Gastroesophageal sphincter (tissue), 4 donors: ENCODE results near the gene RAMP2. TPM values are rescaled to one million over a fixed set of nuclear protein-coding genes. Genes with fewer than 3 reads are reported as not detected.

ENCODE experiments used
- ATAC-seq: fragments of 150-250 bp; one replicate; pipeline ENCODE4 v1.9.1; 2016; ENCODE audit warnings: mild to moderate bottlenecking, moderate library complexity
- H3K27ac ChIP-seq, 4 donors: fragments of 200-600 bp; sonication (generic) in 3 of 4; 1 replicate in 3 of 4; 2 replicates in 1 of 4; pipeline ENCODE4 v1.5.1; 2016 to 2019
- H3K27me3 ChIP-seq: fragments of 200-600 bp; sonication (generic); one replicate; pipeline ENCODE4 v1.5.1; 2019
- H3K36me3 ChIP-seq, 2 donors: fragments of 200-600 bp; sonication (generic); one replicate each; pipeline ENCODE4 v1.5.1; 2019; ENCODE audit warnings: control low read depth in 1 of 2
- H3K4me1 ChIP-seq, 3 donors: fragments of 200-600 bp; sonication (generic); 1 replicate in 2 of 3; 2 replicates in 1 of 3; pipeline ENCODE4 v1.5.1; 2016 to 2019; ENCODE audit warnings: control low read depth in 2 of 3
- H3K4me3 ChIP-seq, 2 donors: fragments of 200-600 bp; sonication (generic); one replicate each; pipeline ENCODE4 v1.5.1; 2019; ENCODE audit warnings: mild to moderate bottlenecking in 1 of 2, moderate library complexity in 1 of 2
- H3K9me3 ChIP-seq, 3 donors: fragments of 200-600 bp; sonication (generic); one replicate each; pipeline ENCODE4 v1.5.1; 2017 to 2019; ENCODE audit warnings: control low read depth in 2 of 3
- EP300 ChIP-seq: sonication (generic); formaldehyde crosslinking; IDR thresholded peaks from one replicate; pipeline ENCODE4 v1.6.1; 2017; ENCODE audit warnings: antibody characterized with exemption, mild to moderate bottlenecking
- POLR2A ChIP-seq, 2 donors: fragments of 450-650 bp; IDR thresholded peaks; one replicate each; pipeline ENCODE4 v1.6.1; 2017; ENCODE audit warnings: antibody characterized with exemption in 2 of 2, mild to moderate bottlenecking in 2 of 2, moderate library complexity in 1 of 2
- POLR2AphosphoS5 ChIP-seq: sonication (generic); formaldehyde crosslinking; IDR thresholded peaks from one replicate; pipeline ENCODE4 v1.6.1; 2017; ENCODE audit warnings: antibody characterized with exemption
- WGBS, 2 donors: methylation state at CpG; one replicate each; pipeline ENCODE4 v1.1.5; 2018; ENCODE audit warnings: low coverage in 1 of 2; 5-methylcytosine and 5-hydroxymethylcytosine counted together
- total RNA-seq, 4 donors: library from RNA; depleted of rRNA; stranded (reverse); fragments of >200 nt; gene quantifications; one replicate each; pipeline ENCODE4 v1.1.0, GENCODE V29; 2016
- TF ChIP-seq, protein P1 (sequence below), 4 experiments: fragments of 200-600 bp in 2 of 4; fragments of 450-650 bp in 2 of 4; sonication (generic) in 1 of 4; IDR thresholded peaks; one replicate each; pipeline ENCODE4 v1.5.1; 2017 to 2019; ENCODE audit warnings: antibody characterized with exemption in 4 of 4, mild to moderate bottlenecking in 2 of 4, moderate library complexity in 2 of 4

RAMP2 gene
- total RNA-seq, 4 donors from 2014 or later = 4.0 to 27.4 (median 21.5) TPM

- ATAC-seq = no peak
- peak overlapping the region in 2 of 4 donors; percentile 77 to 84 for H3K27ac ChIP-seq
- no peaks in the 10 kb centered on the region for H3K9me3 ChIP-seq
- peaks cover 0 to 30% of the 10 kb centered on the region in 2 donors for H3K36me3 ChIP-seq
- H3K27me3 ChIP-seq = no peaks in the 10 kb centered on the region
- peak overlapping the region; percentile 64 to 80 for H3K4me3 ChIP-seq
- 58 to 87% methylated on average over 5 of the region's 10 CpGs for WGBS, 2 donors
- H3K4me1 ChIP-seq = peaks cover 5 to 29% (median 11%) of the 10 kb centered on the region in 3 donors
- TF ChIP-seq, protein P1, sequence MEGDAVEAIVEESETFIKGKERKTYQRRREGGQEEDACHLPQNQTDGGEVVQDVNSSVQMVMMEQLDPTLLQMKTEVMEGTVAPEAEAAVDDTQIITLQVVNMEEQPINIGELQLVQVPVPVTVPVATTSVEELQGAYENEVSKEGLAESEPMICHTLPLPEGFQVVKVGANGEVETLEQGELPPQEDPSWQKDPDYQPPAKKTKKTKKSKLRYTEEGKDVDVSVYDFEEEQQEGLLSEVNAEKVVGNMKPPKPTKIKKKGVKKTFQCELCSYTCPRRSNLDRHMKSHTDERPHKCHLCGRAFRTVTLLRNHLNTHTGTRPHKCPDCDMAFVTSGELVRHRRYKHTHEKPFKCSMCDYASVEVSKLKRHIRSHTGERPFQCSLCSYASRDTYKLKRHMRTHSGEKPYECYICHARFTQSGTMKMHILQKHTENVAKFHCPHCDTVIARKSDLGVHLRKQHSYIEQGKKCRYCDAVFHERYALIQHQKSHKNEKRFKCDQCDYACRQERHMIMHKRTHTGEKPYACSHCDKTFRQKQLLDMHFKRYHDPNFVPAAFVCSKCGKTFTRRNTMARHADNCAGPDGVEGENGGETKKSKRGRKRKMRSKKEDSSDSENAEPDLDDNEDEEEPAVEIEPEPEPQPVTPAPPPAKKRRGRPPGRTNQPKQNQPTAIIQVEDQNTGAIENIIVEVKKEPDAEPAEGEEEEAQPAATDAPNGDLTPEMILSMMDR (IDR thresholded peaks at IDR 0.05) = no peak
- TF ChIP-seq POLR2A (IDR thresholded peaks at IDR 0.05) = no peak
- no peak for TF ChIP-seq EP300
- TF ChIP-seq POLR2AphosphoS5 = no peak
Observed at GRCh38 chr17:42797067-42798007, 36.3 kb downstream of the RAMP2 start.

DNA sequence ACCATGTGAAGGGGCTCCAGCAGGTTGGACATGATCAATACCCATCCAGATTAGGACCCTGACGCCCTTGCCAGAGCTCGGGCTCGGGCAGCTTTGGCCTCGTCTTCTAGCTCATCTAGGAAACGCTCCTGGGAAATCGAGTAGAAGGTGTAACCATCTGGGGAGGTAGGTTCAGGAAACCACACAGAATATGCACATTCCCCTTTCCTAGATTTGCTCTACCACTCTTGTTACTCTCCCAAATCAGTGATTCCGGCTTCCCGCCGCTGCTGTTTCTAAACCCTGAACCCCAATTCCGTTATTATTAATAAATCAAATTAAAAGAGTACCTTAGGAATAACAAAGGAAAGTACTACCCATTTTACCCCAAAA, 37.0 kb downstream of the RAMP2 start:
- H3K4me3 ChIP-seq = peak overlapping the region; percentile 64 to 80
- peaks cover 0 to 30% of the 10 kb centered on the region in 2 donors for H3K36me3 ChIP-seq
- 13 to 21% methylated on average over 4 to 6 of the region's 10 CpGs for WGBS, 2 donors
- H3K9me3 ChIP-seq = no peaks in the 10 kb centered on the region
- peak overlapping the region; percentile 11 to 84 (median 78) for H3K27ac ChIP-seq
- no peaks in the 10 kb centered on the region for H3K27me3 ChIP-seq
- no peak for ATAC-seq
- TF ChIP-seq, protein P1 (IDR thresholded peaks at IDR 0.05) = no peak
- TF ChIP-seq POLR2A (IDR thresholded peaks at IDR 0.05) = no peak
- no peak for TF ChIP-seq EP300
- no peak for TF ChIP-seq POLR2AphosphoS5
- peaks cover 5 to 31% (median 11%) of the 10 kb centered on the region in 3 donors for H3K4me1 ChIP-seq

DNA sequence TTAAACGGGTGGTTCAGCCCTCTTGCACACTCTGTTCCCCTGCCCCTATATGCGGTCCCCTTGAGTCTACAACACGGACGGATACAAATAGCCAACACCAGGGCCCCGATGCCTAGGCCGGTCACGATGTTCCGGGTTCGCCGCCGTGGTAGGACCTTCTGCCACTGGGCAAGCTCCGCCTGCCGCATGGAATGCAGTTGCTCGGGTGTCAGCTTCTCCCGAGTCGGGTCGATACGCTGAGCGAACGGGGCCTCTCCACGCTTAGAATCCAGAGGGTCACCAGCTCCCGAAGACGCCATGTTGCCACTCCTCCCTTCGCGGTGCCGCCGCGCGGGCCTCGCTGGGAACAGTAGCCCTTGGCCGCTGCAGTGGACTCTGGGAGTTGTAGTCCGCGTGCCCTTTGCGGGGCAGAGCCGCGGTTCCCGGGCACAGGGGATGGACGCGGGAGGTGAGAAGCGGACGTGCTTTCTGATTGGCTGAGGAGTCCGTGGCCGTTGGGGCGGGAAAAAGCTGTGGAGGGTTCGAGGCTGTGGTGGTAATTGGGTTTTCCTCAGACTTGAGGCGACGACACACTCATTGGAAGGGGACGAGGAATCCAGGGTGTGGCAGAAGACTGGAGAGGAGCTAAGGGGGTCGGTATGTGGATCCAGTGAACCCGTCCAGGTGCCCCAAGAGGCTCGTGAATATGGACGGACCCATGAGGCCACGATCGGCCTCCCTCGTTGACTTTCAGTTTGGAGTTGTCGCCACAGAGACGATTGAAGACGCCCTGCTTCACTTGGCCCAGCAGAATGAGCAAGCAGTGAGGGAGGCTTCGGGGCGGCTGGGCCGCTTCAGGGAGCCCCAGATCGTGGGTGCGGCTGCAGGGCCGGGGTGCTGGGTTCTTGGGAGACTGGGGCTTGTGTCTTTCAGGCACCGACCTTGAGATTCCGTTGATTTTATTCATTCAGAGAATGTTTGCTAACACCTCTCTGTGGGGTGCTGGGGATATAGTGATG, 37.7 kb downstream of the RAMP2 start, which contains the start of the genes CNTD1 and COA3:
Gene CNTD1, plus strand, starts transcription at position 479 of the 998 bp plus-strand sequence. Its CDS starts 207 bp downstream, at position 686.
Gene COA3, minus strand, starts transcription at position 322 of the 998 bp plus-strand sequence. Its CDS starts 23 bp downstream, at position 299.
- peak within 1 kb of the TSS; percentile 64 to 80 for H3K4me3 ChIP-seq
- peak within 1 kb of the TSS; percentile 11 to 84 (median 78) for H3K27ac ChIP-seq
- peaks cover 0 to 30% of the 10 kb centered on the region in 2 donors for H3K36me3 ChIP-seq
- no peaks in the 10 kb centered on the region for H3K27me3 ChIP-seq
- H3K4me1 ChIP-seq = peaks cover 5 to 38% (median 11%) of the 10 kb centered on the region in 3 donors
- H3K9me3 ChIP-seq = no peaks in the 10 kb centered on the region
- ATAC-seq = peak; percentile 98
- WGBS, 2 donors = 37 to 47% methylated on average over 3 to 22 of the region's 66 CpGs
- TF ChIP-seq, protein P1 (IDR thresholded peaks at IDR 0.05) = peak in 2 of 4 experiments; percentile 28
- TF ChIP-seq POLR2AphosphoS5 = no peak
- TF ChIP-seq EP300 = no peak
- TF ChIP-seq POLR2A (IDR thresholded peaks at IDR 0.05) = peak in 1 of 2 donors; percentile 8

- Histone ChIP-seq H3K4me1 (peaks cover 0 to 44% (median 3%) of the 10 kb centered on the region in 3 donors), H3K36me3 (no peaks in the 10 kb centered on the region), H3K27ac (peak overlapping the region in 2 of 4 donors; percentile 67 to 78), H3K27me3 (no peaks in the 10 kb centered on the region), H3K9me3 (no peaks in the 10 kb centered on the region), H3K4me3 (no peak overlapping the region)
- TF ChIP-seq POLR2AphosphoS5 (no peak), POLR2A (IDR thresholded peaks at IDR 0.05) (no peak), EP300 (no peak)
- TF ChIP-seq, protein P1 (IDR thresholded peaks at IDR 0.05) = no peak
- no peak for ATAC-seq
- WGBS, 2 donors = 33 to 44% methylated on average over 2 of the region's 2 CpGs
Observed at GRCh38 chr17:42803074-42803883, 42.3 kb downstream of the RAMP2 start.
